OCI-LY1 (cell line): ENCODE results near the gene SUPT20HL2.

Source experiments
- CTCF ChIP-seq: fragments of 200-600 bp; sonication (generic), shearing (Covaris generic); IDR thresholded peaks from 2 replicates; pipeline ENCODE4 v1.5.1; 2017; ENCODE audit warnings: mild to moderate bottlenecking, antibody characterized with exemption, low read length, moderate library complexity, mixed read lengths
- EZH2 ChIP-seq: fragments of 200-600 bp; sonication (generic), shearing (Covaris generic); IDR thresholded peaks from 2 replicates; pipeline ENCODE4 v1.8.0; 2017; ENCODE audit warnings: borderline replicate concordance, mixed run types, mild to moderate bottlenecking, antibody characterized with exemption, low read length, moderate library complexity, mixed read lengths

GRCh38 chrX:24333371-24333770 lies 19.5 kb upstream of the SUPT20HL2 start:
- TF ChIP-seq CTCF: no peak
- TF ChIP-seq EZH2: no peak
